Measurements from ENCODE around the gene KIZ. TPM values are rescaled to one million over a fixed set of nuclear protein-coding genes. Genes with fewer than 3 reads are reported as not detected.
A peak's percentile ranks its signal among the peaks of the same experiment; 100 is the strongest.

KIZ gene
- total RNA-seq, 1 experiment from 2014 or later = 43.6 TPM

GRCh38 chr20:21149344-21149743, 23.5 kb downstream of the KIZ start:
- ChIA-PET POLR2A (no interaction called here), CTCF (interaction anchor here (0.8 to 1.3 kb wide), 2 partner anchors 86 to 356 kb away, joined by 3 to 7 read pairs; no protein-coding TSS in a partner anchor)
- H3K27me3 Mint-ChIP-seq (ENCODE audit: low read depth) = no peaks in the 10 kb centered on the region
- H3K4me1 Mint-ChIP-seq = no peaks in the 10 kb centered on the region
- TF ChIP-seq ERG (CRISPR knock-in tag; IDR thresholded peaks at IDR 0.05) (no peak), GTF2I (CRISPR knock-in tag; conservative IDR thresholded peaks at IDR 0.05) (no peak), ESRRA (CRISPR knock-in tag; IDR thresholded peaks at IDR 0.05; ENCODE audit: borderline replicate concordance) (no peak), FOXP1 (CRISPR knock-in tag; IDR thresholded peaks at IDR 0.05; ENCODE audit: borderline replicate concordance) (no peak), ZNF317 (CRISPR knock-in tag; IDR thresholded peaks at IDR 0.05; ENCODE audit: borderline replicate concordance, low read depth) (no peak), ZNF281 (CRISPR knock-in tag; IDR thresholded peaks at IDR 0.05) (no peak), PREB (CRISPR knock-in tag; IDR thresholded peaks at IDR 0.05; ENCODE audit: borderline replicate concordance) (no peak), ELF4 (CRISPR knock-in tag; IDR thresholded peaks at IDR 0.05; ENCODE audit: low read depth) (no peak), JAZF1 (CRISPR knock-in tag; IDR thresholded peaks at IDR 0.05) (no peak), KAT7 (CRISPR knock-in tag; IDR thresholded peaks at IDR 0.05; ENCODE audit: borderline replicate concordance) (no peak), ATF3 (CRISPR knock-in tag; conservative IDR thresholded peaks at IDR 0.05) (no peak), IRF1 (CRISPR knock-in tag; IDR thresholded peaks at IDR 0.05) (no peak), OVOL2 (CRISPR knock-in tag; IDR thresholded peaks at IDR 0.05; ENCODE audit: borderline replicate concordance) (no peak), E2F1 (CRISPR knock-in tag; IDR thresholded peaks at IDR 0.05) (no peak), ZNF219 (CRISPR knock-in tag; IDR thresholded peaks at IDR 0.05; ENCODE audit: borderline replicate concordance) (no peak), ZNF396 (CRISPR knock-in tag; IDR thresholded peaks at IDR 0.05; ENCODE audit: borderline replicate concordance) (no peak), JUN (CRISPR knock-in tag; IDR thresholded peaks at IDR 0.05) (no peak)
- ATAC-seq (peak; percentile 47), DNase-seq (ENCODE audit: low spot score) (no peak)
- H3K36me3 Mint-ChIP-seq = peaks cover 7% of the 10 kb centered on the region
- H3K9me3 Mint-ChIP-seq = no peaks in the 10 kb centered on the region
- peak overlapping the region; percentile 50; the same call in 1 of the 2 replicates for H3K27ac Mint-ChIP-seq
- no peak overlapping the region for H3K4me3 Mint-ChIP-seq

- Mint-ChIP-seq H3K9me3 (no peaks in the 10 kb centered on the region; the same call in 1 of the 2 replicates), H3K4me3 (no peak overlapping the region), H3K27ac (no peak overlapping the region), H3K36me3 (peaks cover 18% of the 10 kb centered on the region), H3K27me3 (ENCODE audit: low read depth) (no peaks in the 10 kb centered on the region), H3K4me1 (peaks cover 3% of the 10 kb centered on the region; the same call in 1 of the 2 replicates)
- ATAC-seq = no peak
- CTCF ChIA-PET = interaction anchor here (0.6 to 1.7 kb wide), 2 partner anchors 103 to 313 kb away, joined by 4 to 5 read pairs; no protein-coding TSS in a partner anchor
- POLR2A ChIA-PET = no interaction called here
- DNase-seq (ENCODE audit: low spot score) = no peak
- no peak for TF ChIP-seq ZNF263 (CRISPR knock-in tag; IDR thresholded peaks at IDR 0.05; ENCODE audit: low read depth)
- TF ChIP-seq ZMAT4 (CRISPR knock-in tag; IDR thresholded peaks at IDR 0.05) = no peak
- no peak for TF ChIP-seq RELA (CRISPR knock-in tag; IDR thresholded peaks at IDR 0.05; ENCODE audit: borderline replicate concordance)
- TF ChIP-seq GRHL2 (CRISPR knock-in tag; IDR thresholded peaks at IDR 0.05; ENCODE audit: insufficient replicate concordance, severe bottlenecking) = no peak
- no peak for TF ChIP-seq GABPB1 (CRISPR knock-in tag; IDR thresholded peaks at IDR 0.05)
- no peak for TF ChIP-seq NFATC4 (CRISPR knock-in tag; IDR thresholded peaks at IDR 0.05)
- TF ChIP-seq CDX4 (CRISPR knock-in tag; IDR thresholded peaks at IDR 0.05; ENCODE audit: borderline replicate concordance) = no peak
- TF ChIP-seq SOX15 (CRISPR knock-in tag; IDR thresholded peaks at IDR 0.05) = no peak
- no peak for TF ChIP-seq ZSCAN18 (CRISPR knock-in tag; IDR thresholded peaks at IDR 0.05)
- TF ChIP-seq EMX1 (CRISPR knock-in tag; IDR thresholded peaks at IDR 0.05) = no peak
These were observed 25.9 kb downstream of the KIZ start for GRCh38 chr20:21151791-21152190.
